Esophagus muscularis mucosa (tissue), 3 donors: ENCODE results near the gene COX4I1.

ENCODE experiments used
- EP300 ChIP-seq: sonication (generic); formaldehyde crosslinking; IDR thresholded peaks from one replicate; pipeline ENCODE4 v1.6.1; 2017; ENCODE audit warnings: antibody characterized with exemption
- TF ChIP-seq, protein P1 (sequence below), 3 experiments: fragments of 200-600 bp in 2 of 3; fragments of 450-650 bp in 1 of 3; sonication (generic) in 2 of 3; IDR thresholded peaks; one replicate each; pipeline ENCODE4 v1.5.1; 2017 to 2019; ENCODE audit warnings: antibody characterized with exemption in 3 of 3, mild to moderate bottlenecking in 2 of 3, moderate library complexity in 1 of 3

DNA sequence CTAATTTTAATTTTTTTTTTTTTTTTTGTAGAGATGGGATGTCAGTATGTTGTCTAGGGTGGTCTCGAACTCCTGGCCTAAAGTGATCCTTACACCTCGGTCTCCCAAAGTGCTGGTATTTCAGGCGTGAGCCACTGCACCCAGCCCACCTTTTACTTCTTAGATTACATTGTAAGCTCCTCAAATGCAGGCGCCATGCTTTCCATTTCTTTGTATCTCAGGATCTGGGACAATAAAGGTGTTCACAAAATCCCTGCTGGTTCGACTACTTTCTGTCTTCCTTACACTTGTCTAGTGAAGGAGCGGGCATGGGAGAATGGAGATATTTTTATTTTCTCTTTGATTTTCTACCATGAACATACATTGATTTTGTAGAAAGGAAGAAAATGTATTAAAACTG lies 25.4 kb upstream of the COX4I1 start:
- TF ChIP-seq, protein P1, sequence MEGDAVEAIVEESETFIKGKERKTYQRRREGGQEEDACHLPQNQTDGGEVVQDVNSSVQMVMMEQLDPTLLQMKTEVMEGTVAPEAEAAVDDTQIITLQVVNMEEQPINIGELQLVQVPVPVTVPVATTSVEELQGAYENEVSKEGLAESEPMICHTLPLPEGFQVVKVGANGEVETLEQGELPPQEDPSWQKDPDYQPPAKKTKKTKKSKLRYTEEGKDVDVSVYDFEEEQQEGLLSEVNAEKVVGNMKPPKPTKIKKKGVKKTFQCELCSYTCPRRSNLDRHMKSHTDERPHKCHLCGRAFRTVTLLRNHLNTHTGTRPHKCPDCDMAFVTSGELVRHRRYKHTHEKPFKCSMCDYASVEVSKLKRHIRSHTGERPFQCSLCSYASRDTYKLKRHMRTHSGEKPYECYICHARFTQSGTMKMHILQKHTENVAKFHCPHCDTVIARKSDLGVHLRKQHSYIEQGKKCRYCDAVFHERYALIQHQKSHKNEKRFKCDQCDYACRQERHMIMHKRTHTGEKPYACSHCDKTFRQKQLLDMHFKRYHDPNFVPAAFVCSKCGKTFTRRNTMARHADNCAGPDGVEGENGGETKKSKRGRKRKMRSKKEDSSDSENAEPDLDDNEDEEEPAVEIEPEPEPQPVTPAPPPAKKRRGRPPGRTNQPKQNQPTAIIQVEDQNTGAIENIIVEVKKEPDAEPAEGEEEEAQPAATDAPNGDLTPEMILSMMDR (IDR thresholded peaks at IDR 0.05): no peak
- TF ChIP-seq EP300: no peak
